ENCODE results near the gene ASAH2. TPM values are rescaled to one million over a fixed set of nuclear protein-coding genes. Genes with fewer than 3 reads are reported as not detected.

Gene ASAH2
- 0.37 and 0.39 TPM in 2 replicates for total RNA-seq

GRCh38 chr10:50251394-50251793 lies at the start of gene ASAH2:
ASAH2 (minus strand) TSS chr10:50251516; CDS start chr10:50248610, 2,906 bp downstream.

Other genes with a start within 250 kb of the ASAH2 start
- gene WASHC2A, start 183.6 kb downstream of the ASAH2 start, total RNA-seq: 37.1 and 49.9 TPM in 2 replicates

All from subcutaneous preadipocyte (primary cell).